ENCODE data around the gene ZMYND11. TPM values are rescaled to one million over a fixed set of nuclear protein-coding genes. Genes with fewer than 3 reads are reported as not detected.

ZMYND11 gene
- total and polyA plus RNA-seq, 9 of the 15 experiments (the other 6 are each of a cell fraction or from before 2014, with no cell fraction given) = 2.7 to 13.8 (median 8.8) TPM

GRCh38 chr10:219731-220472, 84.6 kb downstream of the ZMYND11 start (continued):
- TF ChIP-seq RNF219 (CRISPR knock-in tag; IDR thresholded peaks at IDR 0.05) (no peak), MAFG (tag; conservative IDR thresholded peaks at IDR 0.05) (no peak), ZNF140 (CRISPR knock-in tag; IDR thresholded peaks at IDR 0.05) (no peak), THRA (IDR thresholded peaks at IDR 0.05) (no peak), TAF7 (tag; IDR thresholded peaks at IDR 0.05) (no peak)
- TF ChIP-seq, protein P1, sequence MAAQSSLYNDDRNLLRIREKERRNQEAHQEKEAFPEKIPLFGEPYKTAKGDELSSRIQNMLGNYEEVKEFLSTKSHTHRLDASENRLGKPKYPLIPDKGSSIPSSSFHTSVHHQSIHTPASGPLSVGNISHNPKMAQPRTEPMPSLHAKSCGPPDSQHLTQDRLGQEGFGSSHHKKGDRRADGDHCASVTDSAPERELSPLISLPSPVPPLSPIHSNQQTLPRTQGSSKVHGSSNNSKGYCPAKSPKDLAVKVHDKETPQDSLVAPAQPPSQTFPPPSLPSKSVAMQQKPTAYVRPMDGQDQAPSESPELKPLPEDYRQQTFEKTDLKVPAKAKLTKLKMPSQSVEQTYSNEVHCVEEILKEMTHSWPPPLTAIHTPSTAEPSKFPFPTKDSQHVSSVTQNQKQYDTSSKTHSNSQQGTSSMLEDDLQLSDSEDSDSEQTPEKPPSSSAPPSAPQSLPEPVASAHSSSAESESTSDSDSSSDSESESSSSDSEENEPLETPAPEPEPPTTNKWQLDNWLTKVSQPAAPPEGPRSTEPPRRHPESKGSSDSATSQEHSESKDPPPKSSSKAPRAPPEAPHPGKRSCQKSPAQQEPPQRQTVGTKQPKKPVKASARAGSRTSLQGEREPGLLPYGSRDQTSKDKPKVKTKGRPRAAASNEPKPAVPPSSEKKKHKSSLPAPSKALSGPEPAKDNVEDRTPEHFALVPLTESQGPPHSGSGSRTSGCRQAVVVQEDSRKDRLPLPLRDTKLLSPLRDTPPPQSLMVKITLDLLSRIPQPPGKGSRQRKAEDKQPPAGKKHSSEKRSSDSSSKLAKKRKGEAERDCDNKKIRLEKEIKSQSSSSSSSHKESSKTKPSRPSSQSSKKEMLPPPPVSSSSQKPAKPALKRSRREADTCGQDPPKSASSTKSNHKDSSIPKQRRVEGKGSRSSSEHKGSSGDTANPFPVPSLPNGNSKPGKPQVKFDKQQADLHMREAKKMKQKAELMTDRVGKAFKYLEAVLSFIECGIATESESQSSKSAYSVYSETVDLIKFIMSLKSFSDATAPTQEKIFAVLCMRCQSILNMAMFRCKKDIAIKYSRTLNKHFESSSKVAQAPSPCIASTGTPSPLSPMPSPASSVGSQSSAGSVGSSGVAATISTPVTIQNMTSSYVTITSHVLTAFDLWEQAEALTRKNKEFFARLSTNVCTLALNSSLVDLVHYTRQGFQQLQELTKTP (IDR thresholded peaks at IDR 0.05; ENCODE audit: low read depth in 1 of 2, partially characterized antibody in 2 of 2) = no peak

Data from K562 (cell line).